SH-SY5Y (cell line): ENCODE data around the gene OR2A5.

Experiments used
- GATA2 ChIP-seq: IDR thresholded peaks from 2 replicates; pipeline ENCODE4 v1.6.1; 2011; ENCODE audit warnings: mild to moderate bottlenecking, low read depth, low read length
- GATA3 ChIP-seq: IDR thresholded peaks from 2 replicates; pipeline ENCODE4 v1.6.1; 2011; ENCODE audit warnings: low read depth, mild to moderate bottlenecking, low read length, moderate library complexity

DNA sequence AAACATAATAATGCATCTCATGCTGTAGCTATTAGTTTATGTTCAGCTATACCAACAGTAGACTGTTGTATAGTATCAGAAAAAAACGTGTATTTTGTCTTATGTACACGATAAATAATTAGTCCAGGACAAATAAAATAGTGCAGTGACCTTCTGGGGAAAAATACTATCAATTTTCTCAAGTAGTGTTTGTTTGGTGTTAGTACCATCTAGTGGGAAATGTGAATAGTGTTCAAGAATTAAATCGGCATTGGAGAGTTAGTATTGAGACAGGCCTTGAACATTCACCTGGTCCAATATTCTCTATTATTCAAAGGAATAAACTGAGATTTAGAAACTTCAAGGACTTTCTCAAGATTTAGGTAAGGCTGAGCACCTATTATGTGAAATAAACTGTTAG, 21.7 kb upstream of the OR2A5 start:
- TF ChIP-seq GATA3 (no peak), GATA2 (no peak)
